Stimulated activated CD8-positive, alpha-beta memory T cell treated with anti-CD3 and anti-CD28 coated beads, Interleukin-15, amount 100 ng/mL, for 48 hours (primary cell): ENCODE data around the gene LRP4.

Experiments used
- DNase-seq, 2 donors: peaks; one replicate each; pipeline ENCODE4 v3.0.0-alpha.2; 2020; ENCODE audit warnings: low read depth in 2 of 2

Gene LRP4

GRCh38 chr11:46895821-46896220 is 22.5 kb downstream of the LRP4 start:
- no peak for DNase-seq

- no peak for DNase-seq
Observed at GRCh38 chr11:46894961-46895360, 23.4 kb downstream of the LRP4 start.

- no peak for DNase-seq
Observed at GRCh38 chr11:46894506-46894905, 23.8 kb downstream of the LRP4 start.

- DNase-seq, result no peak
Observed at GRCh38 chr11:46892838-46893237, 25.5 kb downstream of the LRP4 start.

GRCh38 chr11:46892109-46892508 is 26.2 kb downstream of the LRP4 start:
- no peak for DNase-seq

GRCh38 chr11:46890665-46891064 is 27.7 kb downstream of the LRP4 start:
- DNase-seq, result no peak

GRCh38 chr11:46889689-46890475 is 28.5 kb downstream of the LRP4 start:
- peak; percentile 27 to 38 for DNase-seq

- DNase-seq, result no peak
Observed at GRCh38 chr11:46889251-46889650, 29.1 kb downstream of the LRP4 start.

GRCh38 chr11:46888636-46889035 is 29.7 kb downstream of the LRP4 start:
- no peak for DNase-seq

GRCh38 chr11:46886211-46886610 is 32.1 kb downstream of the LRP4 start:
- no peak for DNase-seq

- DNase-seq, result no peak
Observed at GRCh38 chr11:46879056-46879585, 39.2 kb downstream of the LRP4 start.

GRCh38 chr11:46877580-46877979 is 40.8 kb downstream of the LRP4 start:
- no peak for DNase-seq

- no peak for DNase-seq
Observed at GRCh38 chr11:46876471-46876870, 41.9 kb downstream of the LRP4 start.

- no peak for DNase-seq
Observed at GRCh38 chr11:46874586-46874985, 43.8 kb downstream of the LRP4 start.

- DNase-seq, result no peak
Observed at GRCh38 chr11:46868912-46869311, 49.4 kb downstream of the LRP4 start.

GRCh38 chr11:46865340-46865739 is 53.0 kb downstream of the LRP4 start:
- no peak for DNase-seq

GRCh38 chr11:46860218-46860617 is 58.1 kb downstream of the LRP4 start:
- no peak for DNase-seq

- no peak for DNase-seq
Observed at GRCh38 chr11:46858920-46859546, 59.3 kb downstream of the LRP4 start.

GRCh38 chr11:46857666-46858065 is 60.7 kb downstream of the LRP4 start:
- DNase-seq, result no peak

- no peak for DNase-seq
Observed at GRCh38 chr11:46856605-46857343, 61.6 kb downstream of the LRP4 start.

- no peak for DNase-seq
Observed at GRCh38 chr11:46855863-46856262, 62.5 kb downstream of the LRP4 start.

GRCh38 chr11:46855167-46855566 is 63.2 kb downstream of the LRP4 start:
- no peak for DNase-seq
